GM18909 (cell line): Measurements from ENCODE around the gene SPINK2.
A peak's percentile ranks its signal among the peaks of the same experiment; 100 is the strongest.

Source experiments
- ATAC-seq: cut with Tn5 transposase; IDR thresholded peaks from one replicate; pipeline ENCODE4 v1.9.1; 2021; ENCODE audit warnings: mild to moderate bottlenecking; ENCODE audit not compliant: unreplicated experiment, poor library complexity

The SPINK2 gene

GRCh38 chr4:56821381-56822243, at the start of gene SPINK2:
Gene SPINK2 (minus strand): TSS chr4:56821701. CDS start chr4:56821662, 39 bp downstream.
- ATAC-seq: peak; percentile 55

DNA sequence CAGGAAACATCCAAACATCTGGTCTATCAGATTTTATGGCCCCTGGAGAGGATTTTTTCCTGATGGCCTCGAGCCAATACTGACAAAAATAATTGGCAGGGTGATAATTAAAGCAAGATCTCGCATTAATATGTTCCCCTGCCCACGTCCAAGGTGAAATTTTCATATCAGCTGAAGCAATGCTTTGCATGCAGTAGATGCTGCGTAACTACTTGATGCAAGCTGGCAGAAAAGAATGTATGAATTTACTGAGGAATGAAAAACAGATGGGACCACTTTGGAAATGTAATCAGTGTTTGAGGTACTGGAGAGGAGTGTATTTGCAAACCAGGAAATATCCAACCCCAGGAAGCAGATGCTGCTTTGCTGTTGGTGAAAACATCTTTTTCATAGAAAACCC, 49.4 kb upstream of the SPINK2 start:
- no peak for ATAC-seq

- no peak for ATAC-seq
Measured at GRCh38 chr4:56863441-56864139, 42.1 kb upstream of the SPINK2 start.

- ATAC-seq: no peak
Measured at GRCh38 chr4:56861360-56861759, 39.9 kb upstream of the SPINK2 start.

- ATAC-seq: no peak
Measured at GRCh38 chr4:56860781-56861180, 39.3 kb upstream of the SPINK2 start.

DNA sequence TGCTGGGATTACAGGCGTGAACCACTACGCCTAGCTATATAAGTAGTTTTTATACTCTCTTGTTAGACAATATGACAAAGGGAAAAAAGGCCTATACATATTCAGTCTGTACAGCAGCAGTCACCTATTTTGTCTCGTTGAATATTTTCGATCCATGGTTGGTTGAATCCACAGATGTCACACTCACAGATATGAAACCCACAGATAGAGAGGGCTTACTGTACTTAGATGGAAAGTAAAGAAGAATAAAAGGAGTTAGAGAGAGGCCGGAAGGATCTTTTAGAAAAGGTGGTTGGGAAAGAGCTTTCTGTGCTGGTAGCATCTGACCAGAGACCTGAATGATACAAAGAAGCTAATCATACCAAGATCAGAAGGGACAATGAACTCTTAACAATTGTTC, 38.3 kb upstream of the SPINK2 start:
- ATAC-seq: peak; percentile 66

- no peak for ATAC-seq
Measured at GRCh38 chr4:56857601-56858309, 36.3 kb upstream of the SPINK2 start.

DNA sequence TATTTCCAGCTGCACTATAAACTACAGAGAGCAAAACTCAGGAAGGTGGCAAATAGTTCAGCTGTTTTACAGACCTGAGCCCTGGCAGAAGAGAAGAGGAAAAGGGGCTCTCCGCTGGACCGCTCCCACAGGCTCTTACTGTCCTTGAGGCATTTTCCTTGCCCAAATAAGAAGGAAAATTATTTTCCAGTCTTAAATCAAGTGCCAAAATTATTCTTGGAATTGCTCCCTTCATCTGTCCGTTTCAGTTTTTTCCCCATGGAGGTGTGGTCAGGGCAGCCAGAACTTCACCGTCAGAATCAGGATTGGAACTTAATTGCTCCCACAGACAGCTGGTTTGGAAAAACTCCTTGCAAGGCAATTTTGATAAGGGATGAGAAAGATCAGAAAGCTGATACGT, 35.2 kb upstream of the SPINK2 start:
- ATAC-seq: no peak

DNA sequence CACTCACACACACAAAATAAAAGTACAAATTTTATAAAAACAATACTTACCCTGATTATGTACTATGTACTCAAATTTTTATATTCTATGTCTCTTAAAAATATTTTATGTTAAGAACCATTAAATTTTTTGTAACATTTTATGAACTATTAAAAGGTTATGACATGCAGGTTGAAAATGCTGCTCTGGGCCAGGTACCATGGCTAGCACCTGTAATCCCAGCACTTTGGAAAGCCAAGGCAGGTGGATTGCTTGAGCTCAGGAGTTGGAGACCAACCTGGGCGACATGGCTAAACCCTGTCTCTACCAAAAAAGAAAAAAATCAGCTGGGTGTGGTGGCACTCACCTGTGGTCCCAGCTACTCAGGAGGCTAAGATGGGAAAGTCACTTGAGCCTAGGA, 29.4 kb upstream of the SPINK2 start:
- ATAC-seq: no peak

- no peak for ATAC-seq
Measured at GRCh38 chr4:56844802-56845580, 23.5 kb upstream of the SPINK2 start.

- no peak for ATAC-seq
Measured at GRCh38 chr4:56843421-56843899, 22.0 kb upstream of the SPINK2 start.

- ATAC-seq: no peak
Measured at GRCh38 chr4:56840559-56840958, 19.1 kb upstream of the SPINK2 start.

DNA sequence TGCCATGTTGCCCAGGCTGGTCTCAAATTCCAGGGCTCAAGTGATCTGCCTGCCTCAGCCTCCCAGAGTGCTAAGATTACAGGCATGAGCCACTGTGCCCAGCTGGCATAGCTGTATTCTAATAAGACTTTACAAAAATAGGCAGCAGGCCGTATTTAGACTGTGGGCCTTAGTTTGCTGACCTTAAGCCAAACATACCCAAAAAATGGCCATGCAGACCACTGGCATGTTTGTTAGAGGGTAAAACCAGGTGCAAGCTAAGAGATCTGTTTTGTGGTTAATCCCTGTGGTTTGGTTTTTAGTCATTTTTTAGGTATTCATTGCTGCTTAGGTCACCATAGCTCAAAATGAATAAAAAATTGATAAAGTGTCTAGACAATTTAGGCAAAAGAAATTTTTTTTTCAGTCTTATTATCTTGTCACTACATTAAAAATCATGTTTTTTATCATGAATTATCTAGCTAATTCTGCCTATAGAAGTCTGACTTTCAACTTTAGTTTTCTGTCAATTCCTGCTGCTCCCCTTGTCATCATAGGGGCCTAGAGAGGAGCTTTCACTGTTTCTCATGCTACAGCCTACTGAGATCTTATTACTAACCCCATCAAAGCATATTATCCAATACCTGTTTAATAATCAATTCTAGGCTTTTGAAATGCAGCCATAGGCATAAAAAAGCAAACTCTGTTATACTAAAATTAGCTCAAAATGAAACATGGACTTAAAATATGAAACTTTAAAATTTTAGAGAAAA, 7.5 kb upstream of the SPINK2 start:
- peak; percentile 84 for ATAC-seq

DNA sequence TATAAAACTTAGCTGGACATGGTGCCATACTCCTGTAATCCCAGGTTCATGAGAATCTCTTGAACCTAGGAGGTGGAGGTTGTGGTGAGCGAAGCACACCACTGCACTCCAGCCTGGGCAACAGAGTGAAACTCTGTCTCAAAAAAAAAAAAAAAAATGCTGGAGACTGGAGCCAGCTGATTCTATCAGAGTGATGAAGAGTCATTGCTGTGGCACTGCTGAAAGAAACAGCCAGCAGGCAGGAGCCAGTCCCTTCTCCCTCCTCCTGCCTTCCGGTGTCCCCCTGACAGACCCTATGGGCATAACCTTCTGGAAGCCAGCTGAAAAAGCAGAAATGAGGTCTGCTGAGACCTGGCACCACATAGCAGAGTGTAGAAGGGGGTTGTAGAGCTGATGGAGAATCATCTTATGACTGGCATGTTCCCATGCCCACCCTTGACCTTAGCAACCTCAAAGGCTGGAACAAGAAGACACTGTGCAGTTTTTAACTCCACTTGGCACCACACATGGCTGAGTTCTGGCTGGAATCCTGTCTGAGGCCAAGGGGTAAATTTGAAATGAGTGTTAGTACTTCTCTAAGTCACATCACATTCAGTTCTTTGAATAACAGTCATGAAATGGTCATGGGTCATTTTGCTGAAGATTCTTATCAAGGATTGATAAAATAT, 2.6 kb upstream of the SPINK2 start:
- no peak for ATAC-seq

DNA sequence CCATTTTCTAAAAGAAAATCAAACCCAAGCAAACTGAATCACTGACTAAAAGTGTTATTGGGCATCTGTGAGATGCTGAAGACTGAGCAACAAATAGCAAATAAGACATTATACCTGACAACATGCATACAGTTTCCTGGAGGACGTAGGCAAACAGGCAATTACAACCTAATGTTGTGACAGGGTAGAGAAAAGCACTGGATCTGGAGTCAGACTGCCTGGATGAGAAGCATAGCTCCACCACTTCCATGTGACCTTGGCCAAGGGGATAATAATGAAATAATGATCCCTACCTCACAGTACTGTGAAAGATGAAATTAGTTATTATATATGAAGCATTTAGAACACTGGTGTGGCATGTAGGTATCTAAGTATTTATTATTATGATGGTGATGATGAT, 2.7 kb downstream of the SPINK2 start:
- ATAC-seq: no peak

DNA sequence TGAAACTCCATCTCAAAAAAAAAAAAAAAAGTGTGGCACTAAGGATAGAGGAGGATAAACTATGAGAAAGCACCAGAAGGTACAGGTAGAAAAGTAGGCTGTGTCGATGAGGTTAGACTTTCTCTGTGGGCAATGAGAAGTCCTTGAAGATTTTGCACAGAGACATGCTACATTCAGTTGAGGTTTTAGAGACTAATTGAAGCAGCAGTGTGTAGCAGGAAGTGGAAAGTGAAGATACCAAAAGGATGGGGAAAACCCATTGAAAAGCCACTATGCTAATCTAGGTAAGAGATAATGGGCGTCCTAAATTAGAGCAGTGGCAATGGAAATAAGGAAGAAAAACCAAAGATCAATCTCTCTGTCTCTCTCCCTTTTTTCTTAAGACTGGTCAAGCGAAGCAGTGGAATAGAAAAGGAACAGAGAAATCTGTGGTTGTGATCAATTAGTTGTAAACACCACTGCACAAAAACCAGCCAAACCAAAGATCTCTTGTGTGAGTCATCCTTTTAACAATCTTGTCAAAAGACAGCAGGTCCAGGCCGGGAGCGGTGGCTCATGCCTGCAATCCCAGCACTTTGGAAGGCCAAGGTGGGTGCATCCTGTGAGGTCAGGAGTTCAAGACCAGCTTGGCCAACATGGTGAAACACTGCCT, 3.5 kb downstream of the SPINK2 start:
- ATAC-seq: peak; percentile 92

GRCh38 chr4:56806666-56807065, 14.8 kb downstream of the SPINK2 start:
- ATAC-seq: no peak

GRCh38 chr4:56804551-56804950, 16.9 kb downstream of the SPINK2 start:
- no peak for ATAC-seq
